HFFc6 (cell line): ENCODE measurements around the gene PDLIM1. TPM values are rescaled to one million over a fixed set of nuclear protein-coding genes. Genes with fewer than 3 reads are reported as not detected.

Experiments used
- DNase-seq: peaks from one replicate; pipeline ENCODE4 v3.0.0-alpha.2; 2018
- H3K27ac Mint-ChIP-seq: 2 replicates; pipeline ENCODE4 v1.8.0; 2020; ENCODE audit warnings: mild to moderate bottlenecking, mixed read lengths
- H3K27me3 Mint-ChIP-seq: 2 replicates; pipeline ENCODE4 v1.8.0; 2021; ENCODE audit warnings: mild to moderate bottlenecking, moderate library complexity, mixed read lengths; ENCODE audit not compliant: insufficient read depth
- H3K36me3 Mint-ChIP-seq: 2 replicates; pipeline ENCODE4 v1.8.0; 2021; ENCODE audit warnings: low read depth, mixed read lengths
- H3K4me1 Mint-ChIP-seq: 2 replicates; pipeline ENCODE4 v1.8.0; 2020; ENCODE audit warnings: low read depth, mixed read lengths
- H3K4me3 Mint-ChIP-seq: 2 replicates; pipeline ENCODE4 v1.8.0; 2020; ENCODE audit warnings: mild to moderate bottlenecking, moderate library complexity, mixed read lengths
- H3K9me3 Mint-ChIP-seq: 2 replicates; pipeline ENCODE4 v1.8.0; 2020; ENCODE audit warnings: mild to moderate bottlenecking, mixed read lengths
- total RNA-seq, 6 experiments: library from RNA; stranded (reverse); fragmentation: NEBNext Ultra II Directional; extraction: Animal tissue kit (Norgen Biotek cat#: 25700); gene quantifications; 2 replicates in 1 of 6; 3 replicates in 5 of 6; pipeline ENCODE4 v1.2.3, GENCODE V29; 2021
- TF ChIP-seq, protein P1 (sequence below): fragments of 200-600 bp; sonication (generic); IDR thresholded peaks from 2 replicates; pipeline ENCODE4 v1.5.0; 2021; ENCODE audit warnings: antibody characterized with exemption, mild to moderate bottlenecking

PDLIM1 gene
- total RNA-seq, 6 experiments from 2014 or later: 131 to 163 (median 154) TPM

DNA sequence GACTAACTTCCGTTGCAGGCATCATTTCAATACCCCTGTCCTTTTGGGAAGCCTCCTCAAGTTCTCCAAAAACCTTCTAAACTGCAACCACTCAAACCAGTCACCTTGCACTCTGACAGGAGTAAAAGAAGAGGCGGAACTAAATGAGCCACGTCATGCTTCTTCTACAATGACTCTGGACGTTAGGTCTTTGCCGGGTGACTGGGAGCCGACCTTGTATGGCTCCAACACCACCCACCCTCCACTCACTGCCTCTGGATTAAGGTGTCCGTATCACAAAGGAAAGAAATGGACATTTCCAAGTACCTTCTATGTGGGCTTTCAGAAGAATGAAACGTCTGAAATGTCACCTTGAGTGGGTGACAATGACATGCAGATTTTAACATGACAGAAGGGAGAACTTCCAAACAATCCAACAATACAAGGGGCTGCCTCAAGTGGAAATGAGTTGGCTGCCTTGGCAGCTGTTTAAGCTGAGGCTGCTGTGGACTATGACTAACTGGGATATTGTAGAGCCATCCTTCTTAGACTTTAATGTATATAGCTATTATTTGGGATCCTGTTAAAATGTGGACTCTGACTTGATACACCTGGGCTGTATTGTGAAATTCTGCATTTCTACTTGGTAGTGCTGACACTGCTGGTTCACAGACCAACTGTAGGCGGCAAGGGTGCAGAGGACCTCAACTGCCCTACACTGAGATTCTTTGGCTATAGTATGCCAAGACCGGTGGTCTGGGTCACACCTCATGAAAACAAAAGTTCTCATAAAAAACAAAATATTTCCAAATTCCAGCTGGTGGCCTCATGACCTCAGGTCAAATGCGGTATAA lies 33.8 kb upstream of the PDLIM1 start:
- Mint-ChIP-seq H3K27me3 (peaks cover 16% of the 10 kb centered on the region), H3K4me1 (peaks cover 25% of the 10 kb centered on the region), H3K9me3 (no peaks in the 10 kb centered on the region), H3K36me3 (no peaks in the 10 kb centered on the region), H3K4me3 (no peak overlapping the region), H3K27ac (no peak overlapping the region)
- TF ChIP-seq, protein P1, sequence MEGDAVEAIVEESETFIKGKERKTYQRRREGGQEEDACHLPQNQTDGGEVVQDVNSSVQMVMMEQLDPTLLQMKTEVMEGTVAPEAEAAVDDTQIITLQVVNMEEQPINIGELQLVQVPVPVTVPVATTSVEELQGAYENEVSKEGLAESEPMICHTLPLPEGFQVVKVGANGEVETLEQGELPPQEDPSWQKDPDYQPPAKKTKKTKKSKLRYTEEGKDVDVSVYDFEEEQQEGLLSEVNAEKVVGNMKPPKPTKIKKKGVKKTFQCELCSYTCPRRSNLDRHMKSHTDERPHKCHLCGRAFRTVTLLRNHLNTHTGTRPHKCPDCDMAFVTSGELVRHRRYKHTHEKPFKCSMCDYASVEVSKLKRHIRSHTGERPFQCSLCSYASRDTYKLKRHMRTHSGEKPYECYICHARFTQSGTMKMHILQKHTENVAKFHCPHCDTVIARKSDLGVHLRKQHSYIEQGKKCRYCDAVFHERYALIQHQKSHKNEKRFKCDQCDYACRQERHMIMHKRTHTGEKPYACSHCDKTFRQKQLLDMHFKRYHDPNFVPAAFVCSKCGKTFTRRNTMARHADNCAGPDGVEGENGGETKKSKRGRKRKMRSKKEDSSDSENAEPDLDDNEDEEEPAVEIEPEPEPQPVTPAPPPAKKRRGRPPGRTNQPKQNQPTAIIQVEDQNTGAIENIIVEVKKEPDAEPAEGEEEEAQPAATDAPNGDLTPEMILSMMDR: no peak
- DNase-seq: no peak

GRCh38 chr10:95321554-95322301 lies 30.9 kb upstream of the PDLIM1 start:
- no peak overlapping the region for H3K4me3 Mint-ChIP-seq
- no peak for DNase-seq
- peaks cover 16% of the 10 kb centered on the region for H3K27me3 Mint-ChIP-seq
- TF ChIP-seq, protein P1: no peak
- peaks cover 9% of the 10 kb centered on the region for H3K4me1 Mint-ChIP-seq
- no peaks in the 10 kb centered on the region for H3K9me3 Mint-ChIP-seq
- no peaks in the 10 kb centered on the region for H3K36me3 Mint-ChIP-seq
- H3K27ac Mint-ChIP-seq: no peak overlapping the region

DNA sequence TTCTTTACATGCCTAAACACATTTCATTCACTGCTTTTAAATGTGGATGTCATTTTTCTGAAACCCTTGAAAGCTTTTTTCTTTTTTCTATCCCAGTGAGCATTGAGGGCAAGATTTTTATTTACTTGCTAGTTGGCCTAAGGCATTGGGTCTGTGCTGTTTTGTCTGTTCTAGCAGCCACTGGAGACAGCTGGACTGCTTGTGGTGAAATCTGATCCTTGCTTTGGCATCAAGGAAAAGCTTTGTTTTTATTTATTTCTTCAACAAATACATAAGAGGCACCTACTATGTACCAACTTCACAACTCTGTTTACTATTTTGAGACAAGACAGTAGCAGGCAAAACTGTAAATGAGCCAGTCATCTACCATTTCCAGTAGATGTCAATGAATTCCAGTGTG lies 28.4 kb upstream of the PDLIM1 start:
- DNase-seq: peak; percentile 22
- TF ChIP-seq, protein P1: no peak
- Mint-ChIP-seq H3K4me3 (no peak overlapping the region), H3K9me3 (no peaks in the 10 kb centered on the region), H3K27me3 (peaks cover 14% of the 10 kb centered on the region), H3K27ac (no peak overlapping the region), H3K36me3 (no peaks in the 10 kb centered on the region), H3K4me1 (peaks cover 9% of the 10 kb centered on the region)

GRCh38 chr10:95315509-95315908 lies 24.7 kb upstream of the PDLIM1 start:
- H3K27ac Mint-ChIP-seq: no peak overlapping the region
- H3K9me3 Mint-ChIP-seq: no peaks in the 10 kb centered on the region
- TF ChIP-seq, protein P1: no peak
- peaks cover 10% of the 10 kb centered on the region; the same call in 1 of the 2 replicates for H3K27me3 Mint-ChIP-seq
- no peaks in the 10 kb centered on the region for H3K36me3 Mint-ChIP-seq
- no peak for DNase-seq
- H3K4me3 Mint-ChIP-seq: no peak overlapping the region
- H3K4me1 Mint-ChIP-seq: no peaks in the 10 kb centered on the region

DNA sequence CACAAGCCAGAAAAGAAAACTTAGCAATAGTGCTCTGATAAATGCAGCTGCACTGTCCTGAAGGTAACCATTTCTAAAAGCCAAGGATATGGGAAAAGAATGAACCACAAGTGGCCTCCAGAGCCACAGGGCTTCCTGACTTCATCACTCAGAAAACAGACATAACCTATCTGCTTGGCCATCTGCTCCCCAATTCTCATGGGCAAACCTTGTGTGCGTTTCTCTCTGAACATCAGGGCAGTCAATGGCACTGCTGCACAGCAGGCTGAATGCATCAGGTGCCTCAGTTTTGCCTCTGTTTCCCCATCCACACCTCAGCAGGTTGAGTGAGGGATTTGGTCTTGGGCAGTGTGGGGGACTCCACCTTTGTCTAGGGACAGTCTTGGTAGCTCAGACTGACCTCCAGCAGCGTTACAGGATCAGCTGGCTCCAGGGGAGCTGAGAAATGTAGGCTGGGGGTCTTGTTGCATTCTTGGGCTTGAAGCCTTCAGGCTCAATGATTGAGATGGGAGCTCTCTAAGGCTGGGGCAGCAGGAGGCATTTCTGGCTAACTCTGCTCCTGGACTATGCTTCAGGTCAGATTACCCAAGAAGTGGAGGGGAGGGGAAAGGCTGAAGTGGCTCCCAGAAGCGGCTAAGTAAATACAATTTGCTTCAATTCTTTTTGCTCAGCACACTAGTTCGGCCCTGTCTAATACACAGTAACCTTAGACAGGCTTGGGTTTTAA lies 23.6 kb upstream of the PDLIM1 start:
- H3K4me3 Mint-ChIP-seq: no peak overlapping the region
- peaks cover 8% of the 10 kb centered on the region for H3K27me3 Mint-ChIP-seq
- TF ChIP-seq, protein P1: no peak
- no peaks in the 10 kb centered on the region for H3K36me3 Mint-ChIP-seq
- no peak for DNase-seq
- peaks cover 11% of the 10 kb centered on the region for H3K4me1 Mint-ChIP-seq
- H3K27ac Mint-ChIP-seq: no peak overlapping the region
- no peaks in the 10 kb centered on the region for H3K9me3 Mint-ChIP-seq
